ENCODE measurements around the gene CDK3. TPM values are rescaled to one million over a fixed set of nuclear protein-coding genes. Genes with fewer than 3 reads are reported as not detected.

Gene CDK3
- total and polyA plus RNA-seq, 2 donors (not counting 1 experiment from before 2014, with no cell fraction given): 1.3 to 2.3 TPM

GRCh38 chr17:76018340-76018680, 17.7 kb downstream of the CDK3 start:
- no peaks in the 10 kb centered on the region for H3K9me3 ChIP-seq (ENCODE audit: control insufficient read depth, insufficient read depth, low read depth, low read length)
- no peak for TF ChIP-seq CTCF (conservative IDR thresholded peaks at IDR 0.05 in 1 of 2, IDR thresholded peaks at IDR 0.05 in 1 of 2; ENCODE audit: low read depth in 1 of 2, low read length in 2 of 2)
- no peaks in the 10 kb centered on the region for H3K36me3 ChIP-seq (ENCODE audit: control insufficient read depth, insufficient read depth, low read length)
- no peaks in the 10 kb centered on the region for H3K79me2 ChIP-seq (ENCODE audit: control insufficient read depth, insufficient read depth, low read length)
- H3K27ac ChIP-seq (ENCODE audit: insufficient read depth, low read length): no peak overlapping the region
- H3K27me3 ChIP-seq (ENCODE audit: control insufficient read depth, insufficient read depth, low read length): peaks cover 4% of the 10 kb centered on the region
- H3K9ac ChIP-seq (ENCODE audit: insufficient read depth, low read length): no peak overlapping the region
- no peaks in the 10 kb centered on the region for H4K20me1 ChIP-seq (ENCODE audit: control insufficient read depth, extremely low read depth, insufficient read depth, low read length)
- no peaks in the 10 kb centered on the region for H3K4me1 ChIP-seq (ENCODE audit: control insufficient read depth, extremely low read depth, insufficient read depth, low read length)
- DNase-seq (ENCODE audit: low read depth in 2 of 2): no peak
- no peak overlapping the region for H3K4me3 ChIP-seq (replicated peaks in 1 of 4; ENCODE audit: control extremely low read depth in 1 of 4, insufficient read depth in 1 of 4, low read depth in 3 of 4, low read length in 4 of 4)
- H3K4me2 ChIP-seq (ENCODE audit: extremely low read depth, insufficient read depth, low read length): no peak overlapping the region
- H2AFZ ChIP-seq (ENCODE audit: low read length): no peak overlapping the region

- no peaks in the 10 kb centered on the region for H3K4me1 ChIP-seq (ENCODE audit: control insufficient read depth, extremely low read depth, insufficient read depth, low read length)
- H3K4me2 ChIP-seq (ENCODE audit: extremely low read depth, insufficient read depth, low read length): no peak overlapping the region
- H2AFZ ChIP-seq (ENCODE audit: low read length): no peak overlapping the region
- H3K9ac ChIP-seq (ENCODE audit: insufficient read depth, low read length): no peak overlapping the region
- H3K79me2 ChIP-seq (ENCODE audit: control insufficient read depth, insufficient read depth, low read length): no peaks in the 10 kb centered on the region
- no peak overlapping the region for H3K4me3 ChIP-seq (replicated peaks in 1 of 4; ENCODE audit: control extremely low read depth in 1 of 4, insufficient read depth in 1 of 4, low read depth in 3 of 4, low read length in 4 of 4)
- TF ChIP-seq EZH2 (IDR thresholded peaks at IDR 0.05; ENCODE audit: low read length, missing control alignments): no peak
- TF ChIP-seq CTCF (conservative IDR thresholded peaks at IDR 0.05 in 1 of 2, IDR thresholded peaks at IDR 0.05 in 1 of 2; ENCODE audit: low read depth in 1 of 2, low read length in 2 of 2): no peak
- no peaks in the 10 kb centered on the region for H3K36me3 ChIP-seq (ENCODE audit: control insufficient read depth, insufficient read depth, low read length)
- no peak for DNase-seq (ENCODE audit: low read depth in 2 of 2)
- no peaks in the 10 kb centered on the region for H4K20me1 ChIP-seq (ENCODE audit: control insufficient read depth, extremely low read depth, insufficient read depth, low read length)
- peaks cover 4% of the 10 kb centered on the region for H3K27me3 ChIP-seq (ENCODE audit: control insufficient read depth, insufficient read depth, low read length)
- no peaks in the 10 kb centered on the region for H3K9me3 ChIP-seq (ENCODE audit: control insufficient read depth, insufficient read depth, low read depth, low read length)
- H3K27ac ChIP-seq (ENCODE audit: insufficient read depth, low read length): no peak overlapping the region
Observed at GRCh38 chr17:76018801-76019200, 18.1 kb downstream of the CDK3 start.

- no peak overlapping the region for H3K9ac ChIP-seq (ENCODE audit: insufficient read depth, low read length)
- H2AFZ ChIP-seq (ENCODE audit: low read length): no peak overlapping the region
- TF ChIP-seq EZH2 (IDR thresholded peaks at IDR 0.05; ENCODE audit: low read length, missing control alignments) (no peak), CTCF (conservative IDR thresholded peaks at IDR 0.05 in 1 of 2, IDR thresholded peaks at IDR 0.05 in 1 of 2; ENCODE audit: low read depth in 1 of 2, low read length in 2 of 2) (no peak)
- H3K4me3 ChIP-seq (replicated peaks in 1 of 4; ENCODE audit: control extremely low read depth in 1 of 4, insufficient read depth in 1 of 4, low read depth in 3 of 4, low read length in 4 of 4): no peak overlapping the region
- no peak for DNase-seq (ENCODE audit: low read depth in 2 of 2)
- H3K4me2 ChIP-seq (ENCODE audit: extremely low read depth, insufficient read depth, low read length): no peak overlapping the region
- no peaks in the 10 kb centered on the region for H4K20me1 ChIP-seq (ENCODE audit: control insufficient read depth, extremely low read depth, insufficient read depth, low read length)
- no peaks in the 10 kb centered on the region for H3K36me3 ChIP-seq (ENCODE audit: control insufficient read depth, insufficient read depth, low read length)
- no peaks in the 10 kb centered on the region for H3K9me3 ChIP-seq (ENCODE audit: control insufficient read depth, insufficient read depth, low read depth, low read length)
- H3K27me3 ChIP-seq (ENCODE audit: control insufficient read depth, insufficient read depth, low read length): peaks cover 8% of the 10 kb centered on the region
- H3K4me1 ChIP-seq (ENCODE audit: control insufficient read depth, extremely low read depth, insufficient read depth, low read length): no peaks in the 10 kb centered on the region
- H3K79me2 ChIP-seq (ENCODE audit: control insufficient read depth, insufficient read depth, low read length): no peaks in the 10 kb centered on the region
- no peak overlapping the region for H3K27ac ChIP-seq (ENCODE audit: insufficient read depth, low read length)
Observed at GRCh38 chr17:76019833-76020467, 19.3 kb downstream of the CDK3 start.

Measured in fibroblast of lung (primary cell).